HUES6 (cell line): ENCODE results near the gene UBE2J1.

Source experiments
- H3K27ac ChIP-seq: 2 replicates; pipeline ENCODE4 v1.7.0; 2013; ENCODE audit warnings: low read depth, mild to moderate bottlenecking, low read length, inconsistent platforms
- H3K27me3 ChIP-seq: 2 replicates; pipeline ENCODE4 v1.6.1; 2013; ENCODE audit warnings: low read length; ENCODE audit not compliant: control insufficient read depth, insufficient read depth
- H3K36me3 ChIP-seq: 2 replicates; pipeline ENCODE4 v1.6.1; 2013; ENCODE audit warnings: low read length; ENCODE audit not compliant: control insufficient read depth, insufficient read depth
- H3K4me1 ChIP-seq: 2 replicates; pipeline ENCODE4 v1.6.1; 2013; ENCODE audit warnings: low read length; ENCODE audit not compliant: control insufficient read depth, insufficient read depth
- H3K4me3 ChIP-seq: 2 replicates; pipeline ENCODE4 v1.5.1; 2013; ENCODE audit warnings: low read depth, low read length
- H3K9ac ChIP-seq: one replicate; pipeline ENCODE4 v1.6.1; 2013; ENCODE audit warnings: mild to moderate bottlenecking, low read length
- H3K9me3 ChIP-seq: 2 replicates; pipeline ENCODE4 v1.6.1; 2013; ENCODE audit warnings: low read depth, low read length; ENCODE audit not compliant: control insufficient read depth, insufficient read depth

Gene UBE2J1

GRCh38 chr6:89385846-89386245 lies 33.3 kb upstream of the UBE2J1 start:
- Histone ChIP-seq H3K27ac (no peak overlapping the region), H3K27me3 (no peaks in the 10 kb centered on the region), H3K36me3 (no peaks in the 10 kb centered on the region), H3K9me3 (no peaks in the 10 kb centered on the region), H3K9ac (no peak overlapping the region), H3K4me3 (no peak overlapping the region), H3K4me1 (peaks cover 6% of the 10 kb centered on the region)

GRCh38 chr6:89385156-89385667 lies 32.7 kb upstream of the UBE2J1 start:
- Histone ChIP-seq H3K27ac (no peak overlapping the region), H3K9ac (no peak overlapping the region), H3K27me3 (no peaks in the 10 kb centered on the region), H3K36me3 (no peaks in the 10 kb centered on the region), H3K9me3 (no peaks in the 10 kb centered on the region), H3K4me1 (peaks cover 6% of the 10 kb centered on the region), H3K4me3 (no peak overlapping the region)

GRCh38 chr6:89381031-89381430 lies 28.5 kb upstream of the UBE2J1 start:
- Histone ChIP-seq H3K27me3 (no peaks in the 10 kb centered on the region), H3K36me3 (no peaks in the 10 kb centered on the region), H3K27ac (no peak overlapping the region), H3K4me1 (peaks cover 6% of the 10 kb centered on the region), H3K9ac (no peak overlapping the region), H3K4me3 (no peak overlapping the region), H3K9me3 (no peaks in the 10 kb centered on the region)

- Histone ChIP-seq H3K4me1 (peaks cover 9% of the 10 kb centered on the region), H3K9me3 (no peaks in the 10 kb centered on the region), H3K27ac (no peak overlapping the region), H3K36me3 (no peaks in the 10 kb centered on the region), H3K27me3 (no peaks in the 10 kb centered on the region), H3K4me3 (no peak overlapping the region), H3K9ac (no peak overlapping the region)
These were observed 26.8 kb upstream of the UBE2J1 start for GRCh38 chr6:89379281-89379680.

- H3K27me3 ChIP-seq = no peaks in the 10 kb centered on the region
- no peaks in the 10 kb centered on the region for H3K36me3 ChIP-seq
- no peak overlapping the region for H3K9ac ChIP-seq
- peaks cover 9% of the 10 kb centered on the region for H3K4me1 ChIP-seq
- no peaks in the 10 kb centered on the region for H3K9me3 ChIP-seq
- no peak overlapping the region for H3K27ac ChIP-seq
- no peak overlapping the region for H3K4me3 ChIP-seq
These were observed 26.1 kb upstream of the UBE2J1 start for GRCh38 chr6:89378628-89379027.

GRCh38 chr6:89375427-89376267 lies 23.1 kb upstream of the UBE2J1 start:
- Histone ChIP-seq H3K4me3 (no peak overlapping the region), H3K4me1 (peaks cover 11% of the 10 kb centered on the region), H3K27me3 (no peaks in the 10 kb centered on the region), H3K27ac (no peak overlapping the region), H3K9me3 (no peaks in the 10 kb centered on the region), H3K36me3 (no peaks in the 10 kb centered on the region), H3K9ac (no peak overlapping the region)

GRCh38 chr6:89372506-89372901 lies 20.0 kb upstream of the UBE2J1 start:
- Histone ChIP-seq H3K27me3 (no peaks in the 10 kb centered on the region), H3K9me3 (no peaks in the 10 kb centered on the region), H3K36me3 (no peaks in the 10 kb centered on the region), H3K9ac (no peak overlapping the region), H3K27ac (no peak overlapping the region), H3K4me1 (peaks cover 11% of the 10 kb centered on the region), H3K4me3 (no peak overlapping the region)

- no peak overlapping the region for H3K4me3 ChIP-seq
- no peaks in the 10 kb centered on the region for H3K36me3 ChIP-seq
- H3K9me3 ChIP-seq = no peaks in the 10 kb centered on the region
- no peaks in the 10 kb centered on the region for H3K27me3 ChIP-seq
- peaks cover 11% of the 10 kb centered on the region for H3K4me1 ChIP-seq
- H3K27ac ChIP-seq = no peak overlapping the region
- no peak overlapping the region for H3K9ac ChIP-seq
These were observed 19.5 kb upstream of the UBE2J1 start for GRCh38 chr6:89371849-89372505.

GRCh38 chr6:89368999-89369398 lies 16.5 kb upstream of the UBE2J1 start:
- H3K4me1 ChIP-seq = peaks cover 2% of the 10 kb centered on the region; the same call in 1 of the 2 replicates
- H3K4me3 ChIP-seq = no peak overlapping the region
- no peak overlapping the region for H3K27ac ChIP-seq

GRCh38 chr6:89368107-89368506 lies 15.6 kb upstream of the UBE2J1 start:
- Histone ChIP-seq H3K9me3 (no peaks in the 10 kb centered on the region), H3K36me3 (no peaks in the 10 kb centered on the region), H3K27ac (no peak overlapping the region), H3K4me3 (no peak overlapping the region), H3K9ac (no peak overlapping the region), H3K27me3 (no peaks in the 10 kb centered on the region), H3K4me1 (peaks cover 2% of the 10 kb centered on the region; the same call in 1 of the 2 replicates)

More at GRCh38 chr6:89368999-89369398, 16.5 kb upstream of the UBE2J1 start:
- H3K36me3 ChIP-seq = no peaks in the 10 kb centered on the region
- no peaks in the 10 kb centered on the region for H3K27me3 ChIP-seq
- no peaks in the 10 kb centered on the region for H3K9me3 ChIP-seq
- no peak overlapping the region for H3K9ac ChIP-seq

- H3K9ac ChIP-seq = no peak overlapping the region
- no peaks in the 10 kb centered on the region; the same call in 1 of the 2 replicates for H3K4me1 ChIP-seq
- H3K4me3 ChIP-seq = no peak overlapping the region
- H3K36me3 ChIP-seq = no peaks in the 10 kb centered on the region
- H3K27ac ChIP-seq = no peak overlapping the region
- H3K27me3 ChIP-seq = no peaks in the 10 kb centered on the region
- H3K9me3 ChIP-seq = no peaks in the 10 kb centered on the region
These were observed 12.1 kb upstream of the UBE2J1 start for GRCh38 chr6:89364586-89364985.
